Tibial artery (tissue), 4 donors: ENCODE results near the gene ITGB1BP1.

Source experiments
- DNase-seq, 2 donors: peaks; one replicate each; pipeline ENCODE4 v3.0.0-alpha.2; 2019
- H3K27ac ChIP-seq, 2 donors: fragments of 200-600 bp; sonication (generic) in 1 of 2; 1 replicate in 1 of 2; 2 replicates in 1 of 2; pipeline ENCODE4 v1.5.1; 2018 to 2019; ENCODE audit warnings: mild to moderate bottlenecking in 1 of 2
- H3K27me3 ChIP-seq, 2 donors: fragments of 200-600 bp; sonication (generic) in 1 of 2; one replicate each; pipeline versions ENCODE4 v1.5.1 to v1.6.0; 2016 to 2019
- H3K36me3 ChIP-seq, 3 donors: fragments of 200-600 bp; sonication (generic) in 2 of 3; one replicate each; pipeline ENCODE4 v1.5.1; 2016 to 2019; ENCODE audit warnings: mild to moderate bottlenecking in 2 of 3
- H3K4me1 ChIP-seq, 4 donors: fragments of 200-600 bp; sonication (generic) in 2 of 4; 1 replicate in 3 of 4; 2 replicates in 1 of 4; pipeline ENCODE4 v1.5.1; 2016 to 2019
- H3K4me3 ChIP-seq, 2 donors: fragments of 200-600 bp; sonication (generic) in 1 of 2; 1 replicate in 1 of 2; 2 replicates in 1 of 2; pipeline ENCODE4 v1.5.1; 2018 to 2019; ENCODE audit warnings: mild to moderate bottlenecking in 2 of 2
- H3K9me3 ChIP-seq, 3 donors: fragments of 200-600 bp; sonication (generic) in 1 of 3; one replicate each; pipeline ENCODE4 v1.5.1; 2016 to 2019
- intact Hi-C: fragments of 100-400 bp; cut with DNase I; formaldehyde crosslinking; loops from one replicate; pipeline ENCODE4 v1.15.0; 2023; ENCODE audit warnings: low total_unique reads
- TF ChIP-seq, protein P1 (sequence below), 2 experiments: fragments of 200-600 bp in 1 of 2; fragments of 450-650 bp in 1 of 2; IDR thresholded peaks; one replicate each; pipeline ENCODE4 v1.5.1; 2017 to 2019; ENCODE audit warnings: antibody characterized with exemption in 2 of 2, mild to moderate bottlenecking in 1 of 2, moderate library complexity in 1 of 2

ITGB1BP1 gene

DNA sequence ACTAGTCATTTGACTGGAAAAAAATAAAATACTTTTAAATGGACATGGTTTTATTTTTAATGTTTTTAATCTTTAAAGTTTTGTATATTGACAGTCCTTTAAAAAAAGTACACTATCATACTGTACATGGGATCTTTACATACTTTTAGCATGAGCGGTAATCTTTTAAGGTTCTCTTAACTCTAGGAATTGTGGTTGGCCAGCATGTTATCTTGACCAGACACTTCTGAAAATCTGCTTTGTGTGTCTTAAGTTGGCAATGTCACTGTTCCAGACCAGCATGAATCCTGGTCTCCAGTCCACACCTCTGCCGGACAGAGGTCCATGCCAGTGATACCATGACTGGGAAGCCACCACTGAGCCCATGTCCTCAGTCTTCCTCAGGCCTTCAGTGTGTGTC is 17.7 kb downstream of the ITGB1BP1 start:
- intact Hi-C loops: no loop called here
- peaks cover 0 to 16% (median 0%) of the 10 kb centered on the region in 4 donors for H3K4me1 ChIP-seq
- no peaks in the 10 kb centered on the region for H3K27me3 ChIP-seq
- peaks cover 15 to 59% (median 41%) of the 10 kb centered on the region in 3 donors for H3K36me3 ChIP-seq
- no peak overlapping the region for H3K4me3 ChIP-seq
- no peaks in the 10 kb centered on the region for H3K9me3 ChIP-seq
- TF ChIP-seq, protein P1, sequence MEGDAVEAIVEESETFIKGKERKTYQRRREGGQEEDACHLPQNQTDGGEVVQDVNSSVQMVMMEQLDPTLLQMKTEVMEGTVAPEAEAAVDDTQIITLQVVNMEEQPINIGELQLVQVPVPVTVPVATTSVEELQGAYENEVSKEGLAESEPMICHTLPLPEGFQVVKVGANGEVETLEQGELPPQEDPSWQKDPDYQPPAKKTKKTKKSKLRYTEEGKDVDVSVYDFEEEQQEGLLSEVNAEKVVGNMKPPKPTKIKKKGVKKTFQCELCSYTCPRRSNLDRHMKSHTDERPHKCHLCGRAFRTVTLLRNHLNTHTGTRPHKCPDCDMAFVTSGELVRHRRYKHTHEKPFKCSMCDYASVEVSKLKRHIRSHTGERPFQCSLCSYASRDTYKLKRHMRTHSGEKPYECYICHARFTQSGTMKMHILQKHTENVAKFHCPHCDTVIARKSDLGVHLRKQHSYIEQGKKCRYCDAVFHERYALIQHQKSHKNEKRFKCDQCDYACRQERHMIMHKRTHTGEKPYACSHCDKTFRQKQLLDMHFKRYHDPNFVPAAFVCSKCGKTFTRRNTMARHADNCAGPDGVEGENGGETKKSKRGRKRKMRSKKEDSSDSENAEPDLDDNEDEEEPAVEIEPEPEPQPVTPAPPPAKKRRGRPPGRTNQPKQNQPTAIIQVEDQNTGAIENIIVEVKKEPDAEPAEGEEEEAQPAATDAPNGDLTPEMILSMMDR (IDR thresholded peaks at IDR 0.05): no peak
- H3K27ac ChIP-seq: no peak overlapping the region
- DNase-seq: no peak

DNA sequence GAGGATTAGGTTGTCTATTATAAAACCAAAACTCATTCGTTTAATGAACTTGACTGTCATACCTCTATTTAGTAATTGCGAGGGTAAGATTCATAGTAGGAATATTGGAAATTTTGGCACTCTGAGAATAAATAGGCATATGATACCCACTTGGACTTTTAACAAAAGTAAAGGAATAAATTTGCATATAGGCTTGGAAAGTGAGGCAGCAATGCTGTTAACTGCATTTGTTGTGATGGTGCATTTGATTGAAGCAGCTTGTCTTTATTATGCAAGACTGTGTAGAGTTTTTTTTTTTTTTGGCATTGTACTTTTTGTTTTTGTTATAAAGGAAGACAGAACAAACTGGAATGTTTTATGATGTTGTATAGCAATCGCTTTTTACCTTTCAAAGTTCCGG is 18.9 kb downstream of the ITGB1BP1 start:
- H3K27me3 ChIP-seq: no peaks in the 10 kb centered on the region
- no peak overlapping the region for H3K27ac ChIP-seq
- peaks cover 0 to 16% (median 0%) of the 10 kb centered on the region in 4 donors for H3K4me1 ChIP-seq

DNA sequence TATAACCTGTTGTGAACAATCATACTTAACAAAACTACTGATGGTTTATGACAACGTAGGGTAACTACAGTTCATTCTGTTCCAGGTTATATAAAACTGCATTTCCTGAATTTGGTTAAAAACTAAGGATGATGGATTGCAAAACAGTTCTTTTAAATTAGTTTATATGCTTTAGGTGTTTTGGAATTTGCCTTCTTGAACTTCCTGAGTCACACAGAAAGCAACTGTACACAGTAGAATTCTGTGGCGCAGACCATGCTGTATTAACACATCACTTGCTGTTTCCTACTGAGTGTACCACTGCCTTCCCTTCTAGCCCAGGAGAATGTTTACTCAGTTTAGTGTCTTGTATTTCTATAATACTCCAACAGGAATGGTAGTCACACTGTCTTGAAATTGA is 19.4 kb downstream of the ITGB1BP1 start:
- Histone ChIP-seq H3K36me3 (peaks cover 15 to 61% (median 44%) of the 10 kb centered on the region in 3 donors), H3K27ac (no peak overlapping the region), H3K4me3 (no peak overlapping the region), H3K27me3 (no peaks in the 10 kb centered on the region), H3K4me1 (peaks cover 0 to 16% (median 0%) of the 10 kb centered on the region in 4 donors), H3K9me3 (no peaks in the 10 kb centered on the region)
- intact Hi-C loops: no loop called here
- DNase-seq: no peak
- TF ChIP-seq, protein P1 (IDR thresholded peaks at IDR 0.05): no peak

More for the DNA sequence above, 18.9 kb downstream of the ITGB1BP1 start:
- intact Hi-C loops: no loop called here
- TF ChIP-seq, protein P1 (IDR thresholded peaks at IDR 0.05): no peak
- Histone ChIP-seq H3K4me3 (no peak overlapping the region), H3K36me3 (peaks cover 15 to 56% (median 44%) of the 10 kb centered on the region in 3 donors), H3K9me3 (no peaks in the 10 kb centered on the region)
- no peak for DNase-seq

DNA sequence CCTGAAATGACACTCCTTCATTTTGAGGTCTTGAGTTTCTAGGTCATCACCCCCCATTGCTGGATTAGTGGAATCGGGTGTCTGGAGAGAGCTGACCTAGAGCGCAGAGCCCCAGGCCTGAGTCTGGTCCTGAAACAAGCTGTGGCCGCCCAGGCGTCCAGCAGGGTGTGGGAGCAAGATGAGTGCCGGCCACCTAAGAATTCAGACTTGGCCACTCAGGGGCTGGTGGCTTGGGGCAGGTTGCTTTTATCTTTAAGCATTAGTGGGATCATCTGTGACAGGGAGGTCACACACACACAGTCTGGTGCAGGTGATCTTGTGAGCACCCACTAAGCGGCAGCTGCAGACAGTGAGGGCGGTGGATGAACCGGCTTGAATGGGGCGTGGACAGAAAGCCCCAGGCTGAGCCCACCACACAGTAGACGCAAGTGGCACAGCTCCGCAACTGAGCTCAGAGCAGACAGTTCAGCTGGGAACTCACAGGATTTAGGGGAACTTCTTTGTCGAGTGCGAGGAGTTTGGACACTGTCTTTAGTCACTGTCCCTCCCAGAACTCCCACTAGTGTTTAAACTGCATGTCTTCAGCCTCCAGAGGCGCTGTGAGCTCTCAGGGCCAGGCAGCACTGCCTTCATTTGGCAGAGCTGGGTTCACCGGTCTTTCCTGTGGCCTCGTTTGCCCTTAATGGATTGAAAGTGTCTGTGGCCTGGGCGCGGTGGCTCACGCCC is 21.5 kb downstream of the ITGB1BP1 start:
- H3K4me3 ChIP-seq: no peak overlapping the region
- H3K4me1 ChIP-seq: no peaks in the 10 kb centered on the region
- H3K36me3 ChIP-seq: peaks cover 15 to 56% (median 40%) of the 10 kb centered on the region in 3 donors
- H3K9me3 ChIP-seq: no peaks in the 10 kb centered on the region
- DNase-seq: no peak
- TF ChIP-seq, protein P1 (IDR thresholded peaks at IDR 0.05): no peak
- no peaks in the 10 kb centered on the region for H3K27me3 ChIP-seq
- H3K27ac ChIP-seq: no peak overlapping the region
- intact Hi-C loops: no loop called here

DNA sequence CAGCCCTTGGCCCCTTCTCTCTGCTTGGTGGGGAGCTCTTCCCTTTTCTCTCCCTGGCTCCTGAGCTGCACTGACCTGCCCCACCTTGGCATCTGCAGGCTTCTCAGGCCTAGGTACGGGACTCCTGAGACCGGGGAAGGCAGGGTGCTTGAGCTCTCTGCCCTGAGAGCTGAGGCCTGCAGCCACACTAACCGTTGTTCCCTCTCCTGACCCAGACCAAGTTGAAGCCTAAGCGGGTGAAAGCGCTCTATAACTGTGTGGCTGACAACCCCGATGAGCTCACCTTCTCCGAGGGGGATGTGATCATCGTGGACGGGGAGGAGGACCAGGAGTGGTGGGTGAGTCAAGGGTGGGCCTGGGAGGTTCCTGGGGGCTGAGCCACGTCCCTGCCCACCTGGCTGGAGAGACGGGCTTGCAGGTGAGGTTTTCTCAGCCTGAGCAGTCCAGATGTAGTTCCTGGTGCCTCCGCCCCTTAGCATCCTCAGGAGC is 22.2 kb downstream of the ITGB1BP1 start:
- H3K4me3 ChIP-seq: no peak overlapping the region
- peak in 1 of 2 donors; percentile 46 for DNase-seq
- no peaks in the 10 kb centered on the region for H3K27me3 ChIP-seq
- no peaks in the 10 kb centered on the region for H3K4me1 ChIP-seq
- H3K27ac ChIP-seq: no peak overlapping the region
- TF ChIP-seq, protein P1 (IDR thresholded peaks at IDR 0.05): no peak
- intact Hi-C loops: no loop called here
- H3K36me3 ChIP-seq: peaks cover 21 to 58% (median 47%) of the 10 kb centered on the region in 3 donors
- H3K9me3 ChIP-seq: no peaks in the 10 kb centered on the region
